Fibroblast of lung (primary cell): ENCODE results near the gene SLIT1. TPM values are rescaled to one million over a fixed set of nuclear protein-coding genes. Genes with fewer than 3 reads are reported as not detected.

Experiments
- DNase-seq, 2 donors: peaks; one replicate each; pipeline versions ENCODE4 v3.0.0 to v3.0.0-alpha.2; 2010; ENCODE audit warnings: low read depth in 2 of 2
- H2AFZ ChIP-seq: 2 replicates; pipeline ENCODE4 v1.5.1; 2012; ENCODE audit warnings: low read length, control low read depth, inconsistent platforms
- H3K27ac ChIP-seq: 2 replicates; pipeline ENCODE4 v1.5.1; 2011; ENCODE audit warnings: low read length, control low read depth; ENCODE audit not compliant: insufficient read depth
- H3K27me3 ChIP-seq: 2 replicates; pipeline ENCODE4 v1.5.1; 2011; ENCODE audit warnings: mild to moderate bottlenecking, low read length; ENCODE audit not compliant: control insufficient read depth, insufficient read depth
- H3K36me3 ChIP-seq: 2 replicates; pipeline ENCODE4 v1.5.1; 2011; ENCODE audit warnings: low read length; ENCODE audit not compliant: control insufficient read depth, insufficient read depth
- H3K4me1 ChIP-seq: 2 replicates; pipeline ENCODE4 v1.5.1; 2011; ENCODE audit warnings: low read length; ENCODE audit not compliant: control insufficient read depth, insufficient read depth; ENCODE audit errors: extremely low read depth
- H3K4me2 ChIP-seq: 2 replicates; pipeline ENCODE4 v1.5.1; 2011; ENCODE audit warnings: low read length, control low read depth; ENCODE audit not compliant: insufficient read depth; ENCODE audit errors: extremely low read depth
- H3K4me3 ChIP-seq, 4 experiments: fragments of 200-600 bp in 1 of 4; sonication (generic) in 1 of 4; replicated peaks in 1 of 4; 2 replicates each; pipeline ENCODE4 v1.5.1; 2011 to 2016; ENCODE audit warnings: low read length in 4 of 4, low read depth in 3 of 4, mild to moderate bottlenecking in 3 of 4, control low read depth in 2 of 4, inconsistent platforms in 1 of 4, mixed read lengths in 1 of 4; ENCODE audit not compliant: insufficient read depth in 1 of 4; ENCODE audit errors: control extremely low read depth in 1 of 4
- H3K79me2 ChIP-seq: 2 replicates; pipeline ENCODE4 v1.5.1; 2012; ENCODE audit warnings: mild to moderate bottlenecking, low read length, inconsistent platforms; ENCODE audit not compliant: control insufficient read depth, insufficient read depth
- H3K9ac ChIP-seq: 2 replicates; pipeline ENCODE4 v1.5.1; 2011; ENCODE audit warnings: mild to moderate bottlenecking, low read length, control low read depth; ENCODE audit not compliant: insufficient read depth
- H3K9me3 ChIP-seq: 2 replicates; pipeline ENCODE4 v1.5.1; 2012; ENCODE audit warnings: low read depth, low read length; ENCODE audit not compliant: control insufficient read depth, insufficient read depth
- H4K20me1 ChIP-seq: 2 replicates; pipeline ENCODE4 v1.5.1; 2011; ENCODE audit warnings: low read length; ENCODE audit not compliant: control insufficient read depth, insufficient read depth; ENCODE audit errors: extremely low read depth
- CTCF ChIP-seq, 2 donors: IDR thresholded peaks in 1 of 2; conservative IDR thresholded peaks in 1 of 2; 1 replicate in 1 of 2; 2 replicates in 1 of 2; pipeline ENCODE4 v1.5.1; 2011 to 2012; ENCODE audit warnings: low read length in 2 of 2, control low read depth in 1 of 2, inconsistent platforms in 1 of 2, low read depth in 1 of 2, mild to moderate bottlenecking in 1 of 2
- EZH2 ChIP-seq: IDR thresholded peaks from 2 replicates; pipeline ENCODE4 v1.5.1; 2012; ENCODE audit warnings: low read length, control low read depth, mild to moderate bottlenecking; ENCODE audit errors: missing control alignments
- polyA plus RNA-seq, 2 donors: library from polyadenylated mRNA; depleted of rRNA in 1 of 2; stranded (reverse) in 1 of 2; unstranded in 1 of 2; fragments of >200 nt; gene quantifications; 2 replicates each; pipeline ENCODE4 v1.2.1, GENCODE V29; 2011 to 2012; ENCODE audit warnings: missing spikeins in 1 of 2
- total RNA-seq: library from RNA; depleted of rRNA; stranded (reverse); fragments of >200 nt; gene quantifications from 2 replicates; pipeline ENCODE4 v1.2.1, GENCODE V29; 2014

SLIT1 gene
- total and polyA plus RNA-seq, 2 donors (not counting 1 experiment from before 2014, with no cell fraction given), result 0.02 to 0.17 TPM

GRCh38 chr10:97151307-97151914 lies 34.3 kb downstream of the SLIT1 start:
- no peak for DNase-seq
- H3K79me2 ChIP-seq, result no peaks in the 10 kb centered on the region
- TF ChIP-seq EZH2 (no peak), CTCF (conservative IDR thresholded peaks at IDR 0.05 in 1 of 2, IDR thresholded peaks at IDR 0.05 in 1 of 2; ENCODE audit: low read depth in 1 of 2, low read length in 2 of 2) (no peak)
- H3K27me3 ChIP-seq, result no peaks in the 10 kb centered on the region
- no peak overlapping the region for H2AFZ ChIP-seq
- no peak overlapping the region for H3K4me2 ChIP-seq
- no peak overlapping the region for H3K27ac ChIP-seq
- H3K4me3 ChIP-seq, result no peak overlapping the region
- no peak overlapping the region for H3K9ac ChIP-seq
- no peaks in the 10 kb centered on the region for H3K4me1 ChIP-seq
- H3K36me3 ChIP-seq, result no peaks in the 10 kb centered on the region
- no peaks in the 10 kb centered on the region for H3K9me3 ChIP-seq
- no peaks in the 10 kb centered on the region for H4K20me1 ChIP-seq

GRCh38 chr10:97150616-97151015 lies 35.1 kb downstream of the SLIT1 start:
- H3K4me2 ChIP-seq, result no peak overlapping the region
- no peaks in the 10 kb centered on the region for H4K20me1 ChIP-seq
- no peak overlapping the region for H3K9ac ChIP-seq
- no peaks in the 10 kb centered on the region for H3K4me1 ChIP-seq
- H2AFZ ChIP-seq, result no peak overlapping the region
- no peaks in the 10 kb centered on the region for H3K9me3 ChIP-seq
- H3K27ac ChIP-seq, result no peak overlapping the region
- no peak for DNase-seq
- TF ChIP-seq CTCF (conservative IDR thresholded peaks at IDR 0.05 in 1 of 2, IDR thresholded peaks at IDR 0.05 in 1 of 2; ENCODE audit: low read depth in 1 of 2, low read length in 2 of 2), result no peak
- no peak for TF ChIP-seq EZH2
- no peaks in the 10 kb centered on the region for H3K36me3 ChIP-seq
- H3K79me2 ChIP-seq, result no peaks in the 10 kb centered on the region
- H3K4me3 ChIP-seq, result no peak overlapping the region
- no peaks in the 10 kb centered on the region for H3K27me3 ChIP-seq

- H3K27ac ChIP-seq, result no peak overlapping the region
- no peak for DNase-seq
Observed at GRCh38 chr10:97150013-97150595, 35.7 kb downstream of the SLIT1 start.

More at GRCh38 chr10:97150013-97150595, 35.7 kb downstream of the SLIT1 start:
- Histone ChIP-seq H3K4me3 (no peak overlapping the region), H3K9ac (no peak overlapping the region), H3K36me3 (no peaks in the 10 kb centered on the region), H4K20me1 (no peaks in the 10 kb centered on the region), H3K4me1 (no peaks in the 10 kb centered on the region), H3K79me2 (no peaks in the 10 kb centered on the region), H2AFZ (no peak overlapping the region), H3K4me2 (no peak overlapping the region), H3K27me3 (no peaks in the 10 kb centered on the region), H3K9me3 (no peaks in the 10 kb centered on the region)
- TF ChIP-seq EZH2 (no peak), CTCF (conservative IDR thresholded peaks at IDR 0.05 in 1 of 2, IDR thresholded peaks at IDR 0.05 in 1 of 2; ENCODE audit: low read depth in 1 of 2, low read length in 2 of 2) (no peak)
